Endothelial cell of umbilical vein (primary cell): Measurements from ENCODE around the gene ZNF74. TPM values are rescaled to one million over a fixed set of nuclear protein-coding genes. Genes with fewer than 3 reads are reported as not detected.

Experiments used
- BruUV-seq: library from RNA; stranded (reverse); fragments of 400-500 nt; replicated peaks from 2 replicates; lab custom pipeline; 2021; lab: Mats Ljungman, UMichigan
- CTCF ChIA-PET: fragments of 300-600, 350-600 bp; sonication (Branson Sonifier 250); formaldehyde crosslinking; loops from one replicate; lab custom pipeline; 2021; ENCODE audit warnings: antibody characterized with exemption, inconsistent platforms; lab: Charles Lee
- POLR2A ChIA-PET: fragments of 300-600, 350-600 bp; sonication (Branson Sonifier 250); formaldehyde crosslinking; loops from one replicate; lab custom pipeline; 2021; ENCODE audit warnings: antibody characterized with exemption, inconsistent platforms; lab: Charles Lee
- DNase-seq: peaks from one replicate; pipeline ENCODE4 v3.0.0-alpha.2; 2011; ENCODE audit warnings: low read depth, low spot score
- FAIRE-seq: peaks from 2 replicates; lab custom pipeline; 2011; peaks lifted over from hg19 to GRCh38; lab: Jason Lieb, UNC
- H2AFZ ChIP-seq: 2 replicates; pipeline ENCODE4 v1.6.0; 2012; ENCODE audit warnings: low read depth, low read length, control low read depth, inconsistent platforms
- H3K27ac ChIP-seq: 2 replicates; pipeline ENCODE4 v1.5.1; 2011; ENCODE audit warnings: low read depth, mild to moderate bottlenecking, control low read depth, low read length, moderate library complexity; ENCODE audit not compliant: insufficient read depth
- H3K27me3 ChIP-seq, 2 experiments: 2 replicates each; pipeline versions ENCODE4 v1.6.0 to v1.6.1; 2011; ENCODE audit warnings: low read length in 2 of 2, mixed read lengths in 1 of 2; ENCODE audit not compliant: control insufficient read depth in 2 of 2, insufficient read depth in 2 of 2
- H3K36me3 ChIP-seq, 2 experiments: 2 replicates in 1 of 2; 3 replicates in 1 of 2; pipeline ENCODE4 v1.5.1; 2011; ENCODE audit warnings: low read length in 2 of 2, mild to moderate bottlenecking in 1 of 2, moderate library complexity in 1 of 2; ENCODE audit not compliant: control insufficient read depth in 2 of 2, insufficient read depth in 2 of 2; ENCODE audit errors: extremely low read depth in 1 of 2
- H3K4me1 ChIP-seq: 3 replicates; pipeline ENCODE4 v1.5.1; 2011; ENCODE audit warnings: mild to moderate bottlenecking, low read length; ENCODE audit not compliant: control insufficient read depth, insufficient read depth; ENCODE audit errors: extremely low read depth
- H3K4me2 ChIP-seq: 2 replicates; pipeline ENCODE4 v1.6.1; 2011; ENCODE audit warnings: low read length, control low read depth, mixed read lengths; ENCODE audit not compliant: insufficient read depth
- H3K4me3 ChIP-seq, 3 experiments: fragments of 200-600 bp in 1 of 3; sonication (generic), shearing (Covaris generic) in 1 of 3; replicated peaks in 1 of 3; 2 replicates each; pipeline ENCODE4 v1.5.1; 2011 to 2016; ENCODE audit warnings: control low read depth in 3 of 3, low read length in 3 of 3, mild to moderate bottlenecking in 2 of 3, inconsistent platforms in 1 of 3, low read depth in 1 of 3, moderate library complexity in 1 of 3; ENCODE audit not compliant: insufficient read depth in 1 of 3
- H3K79me2 ChIP-seq: 2 replicates; pipeline ENCODE4 v1.6.0; 2012; ENCODE audit warnings: low read length, inconsistent platforms; ENCODE audit not compliant: control insufficient read depth, insufficient read depth
- H3K9ac ChIP-seq: replicated peaks from 2 replicates; pipeline ENCODE3; 2011; ENCODE audit warnings: low read length, control low read depth; ENCODE audit not compliant: insufficient read depth; ENCODE audit errors: extremely low read depth
- H3K9me1 ChIP-seq: replicated peaks from 3 replicates; pipeline ENCODE4 v1.6.0; 2011; ENCODE audit warnings: mild to moderate bottlenecking, low read length; ENCODE audit not compliant: control insufficient read depth, insufficient read depth; ENCODE audit errors: extremely low read depth
- H3K9me3 ChIP-seq: replicated peaks from 2 replicates; pipeline ENCODE4 v1.5.1; 2012; ENCODE audit warnings: low read length, inconsistent platforms; ENCODE audit not compliant: control insufficient read depth, insufficient read depth
- H4K20me1 ChIP-seq: replicated peaks from 2 replicates; pipeline ENCODE3; 2011; ENCODE audit warnings: mild to moderate bottlenecking, low read length; ENCODE audit not compliant: control insufficient read depth, insufficient read depth; ENCODE audit errors: extremely low read depth
- EZH2 ChIP-seq: IDR thresholded peaks from 2 replicates; pipeline ENCODE4 v1.6.1; 2012; ENCODE audit warnings: borderline replicate concordance, low read depth, mild to moderate bottlenecking, moderate library complexity, low read length, inconsistent platforms; ENCODE audit not compliant: severe bottlenecking
- FOS ChIP-seq: IDR thresholded peaks from 2 replicates; pipeline ENCODE4 v1.6.1; 2011; ENCODE audit warnings: mild to moderate bottlenecking, low read length, moderate library complexity, borderline replicate concordance; ENCODE audit not compliant: insufficient read depth
- GATA2 ChIP-seq: IDR thresholded peaks from 2 replicates; pipeline ENCODE4 v1.7.0; 2011; ENCODE audit warnings: low read depth, mild to moderate bottlenecking, moderate library complexity, mixed read lengths, low read length; ENCODE audit not compliant: insufficient read length, insufficient read depth
- JUN ChIP-seq: IDR thresholded peaks from 2 replicates; pipeline ENCODE4 v1.6.1; 2011; ENCODE audit warnings: borderline replicate concordance, low read depth; ENCODE audit not compliant: insufficient read length, insufficient read depth
- MYC ChIP-seq: IDR thresholded peaks from one replicate; pipeline ENCODE4 v1.6.1; 2011; ENCODE audit warnings: mild to moderate bottlenecking, low read depth, low read length
- POLR2A ChIP-seq: IDR thresholded peaks from 2 replicates; pipeline ENCODE4 v1.6.1; 2012; ENCODE audit warnings: low read depth, mild to moderate bottlenecking, control low read depth, low read length
- POLR2AphosphoS5 ChIP-seq: IDR thresholded peaks from 2 replicates; pipeline ENCODE4 v1.6.1; 2012; ENCODE audit warnings: low read depth, mild to moderate bottlenecking, control low read depth, low read length, moderate library complexity; ENCODE audit not compliant: insufficient read depth
- dilution Hi-C: fragments of 300-500 bp; cut with MboI; formaldehyde crosslinking; loops from one replicate; pipeline ENCODE4 v1.15.0; 2019; ENCODE audit warnings: low sequenced_read_pairs; ENCODE audit not compliant: extremely low pct_ligation_motif_present
- intact Hi-C: fragments of 100-400 bp; cut with micrococcal nuclease; formaldehyde crosslinking; loops from one replicate; pipeline ENCODE4 v1.10.0; 2022
- polyA plus RNA-seq, 4 experiments: library from polyadenylated mRNA; depleted of rRNA in 3 of 4; stranded (reverse) in 3 of 4; unstranded in 1 of 4; fragments of >200 nt; gene quantifications; 2 replicates each; pipeline versions ENCODE4 v1.2.1 to v1.2.3, GENCODE V29; 2011 to 2012; ENCODE audit warnings: missing spikeins in 1 of 4
- total RNA-seq: library from RNA; stranded (reverse); gene quantifications from 2 replicates; pipeline ENCODE4 v1.2.3, GENCODE V29; 2021
- TF ChIP-seq, protein P1 (sequence below): IDR thresholded peaks from 2 replicates; pipeline ENCODE4 v1.6.1; 2011; ENCODE audit not compliant: insufficient read depth, insufficient read length
- TF ChIP-seq, protein P2 (sequence below), 2 donors: IDR thresholded peaks; 1 replicate in 1 of 2; 2 replicates in 1 of 2; pipeline ENCODE4 v1.5.1; 2011; ENCODE audit warnings: low read length in 2 of 2, mild to moderate bottlenecking in 2 of 2, moderate library complexity in 2 of 2, control low read depth in 1 of 2, inconsistent platforms in 1 of 2, low read depth in 1 of 2; ENCODE audit not compliant: insufficient read depth in 1 of 2; ENCODE audit errors: extremely low read depth in 1 of 2

The ZNF74 gene
- total and polyA plus RNA-seq, 2 donors (not counting 3 experiments of a cell fraction or from before 2014, with no cell fraction given) = 8.6 to 13.4 TPM

DNA sequence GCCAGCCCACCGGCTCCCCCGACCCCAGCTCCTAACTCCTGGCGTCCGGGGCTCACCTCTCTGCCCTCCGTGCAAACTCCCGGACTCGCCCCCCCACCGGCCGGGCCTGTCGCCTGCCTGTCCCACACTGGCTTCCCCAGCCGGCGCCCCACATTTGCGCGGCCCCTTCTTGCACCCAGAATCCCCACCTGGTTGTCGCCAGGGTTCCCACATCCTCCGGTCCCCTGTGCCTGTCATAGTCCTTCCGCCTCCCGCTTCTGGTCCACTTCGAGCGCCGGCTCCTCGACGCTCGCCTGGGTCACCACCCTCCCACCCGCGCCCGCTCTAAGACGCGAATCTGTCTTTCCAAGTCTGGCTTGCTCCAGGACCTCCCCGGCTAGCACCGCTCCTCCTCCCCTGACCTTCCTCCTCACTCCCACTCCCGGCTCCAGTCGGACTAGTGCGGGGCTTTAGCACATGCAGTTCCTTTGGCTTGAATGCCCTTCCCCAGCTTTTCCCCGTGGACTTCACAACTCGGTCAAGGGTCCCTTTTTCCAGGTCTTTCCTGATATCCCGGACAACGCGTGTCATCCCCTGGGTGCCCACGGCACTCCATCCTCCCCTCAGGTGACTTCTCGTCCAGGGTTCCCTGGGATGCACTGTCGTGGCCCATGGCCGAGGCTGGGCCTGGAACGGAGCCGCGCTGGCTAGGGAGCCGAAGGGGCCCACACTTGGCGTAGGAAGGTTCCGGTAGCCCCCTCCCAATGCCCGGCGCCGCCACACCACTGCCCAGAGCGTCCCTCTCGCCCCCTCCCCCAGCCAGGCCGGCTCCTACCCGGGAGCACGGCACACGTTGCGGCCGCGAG is 43.0 kb downstream of the ZNF74 start:
- DNase-seq (peak; percentile 29), FAIRE-seq (peak; percentile 47)
- Histone ChIP-seq H4K20me1 (peaks cover 1% of the 10 kb centered on the region), H3K4me3 (peak overlapping the region; percentile 43 to 75 (median 59)), H2AFZ (peak overlapping the region; percentile 46), H3K36me3 (no peaks in the 10 kb centered on the region), H3K9ac (peak overlapping the region; percentile 35), H3K27ac (peak overlapping the region; percentile 4), H3K4me2 (peak overlapping the region; percentile 74), H3K9me3 (no peaks in the 10 kb centered on the region), H3K27me3 (no peaks in the 10 kb centered on the region), H3K79me2 (peaks cover 14% of the 10 kb centered on the region), H3K4me1 (peaks cover 11% of the 10 kb centered on the region), H3K9me1 (no peaks in the 10 kb centered on the region)
- no peak for TF ChIP-seq POLR2AphosphoS5
- TF ChIP-seq FOS = no peak
- TF ChIP-seq, protein P1, sequence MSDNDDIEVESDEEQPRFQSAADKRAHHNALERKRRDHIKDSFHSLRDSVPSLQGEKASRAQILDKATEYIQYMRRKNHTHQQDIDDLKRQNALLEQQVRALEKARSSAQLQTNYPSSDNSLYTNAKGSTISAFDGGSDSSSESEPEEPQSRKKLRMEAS = no peak
- TF ChIP-seq POLR2A = no peak
- TF ChIP-seq GATA2 = no peak
- TF ChIP-seq, protein P2, sequence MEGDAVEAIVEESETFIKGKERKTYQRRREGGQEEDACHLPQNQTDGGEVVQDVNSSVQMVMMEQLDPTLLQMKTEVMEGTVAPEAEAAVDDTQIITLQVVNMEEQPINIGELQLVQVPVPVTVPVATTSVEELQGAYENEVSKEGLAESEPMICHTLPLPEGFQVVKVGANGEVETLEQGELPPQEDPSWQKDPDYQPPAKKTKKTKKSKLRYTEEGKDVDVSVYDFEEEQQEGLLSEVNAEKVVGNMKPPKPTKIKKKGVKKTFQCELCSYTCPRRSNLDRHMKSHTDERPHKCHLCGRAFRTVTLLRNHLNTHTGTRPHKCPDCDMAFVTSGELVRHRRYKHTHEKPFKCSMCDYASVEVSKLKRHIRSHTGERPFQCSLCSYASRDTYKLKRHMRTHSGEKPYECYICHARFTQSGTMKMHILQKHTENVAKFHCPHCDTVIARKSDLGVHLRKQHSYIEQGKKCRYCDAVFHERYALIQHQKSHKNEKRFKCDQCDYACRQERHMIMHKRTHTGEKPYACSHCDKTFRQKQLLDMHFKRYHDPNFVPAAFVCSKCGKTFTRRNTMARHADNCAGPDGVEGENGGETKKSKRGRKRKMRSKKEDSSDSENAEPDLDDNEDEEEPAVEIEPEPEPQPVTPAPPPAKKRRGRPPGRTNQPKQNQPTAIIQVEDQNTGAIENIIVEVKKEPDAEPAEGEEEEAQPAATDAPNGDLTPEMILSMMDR (IDR thresholded peaks at IDR 0.05; ENCODE audit: extremely low read depth in 1 of 2, insufficient read depth in 1 of 2, low read depth in 1 of 2, low read length in 2 of 2) = no peak
- TF ChIP-seq JUN = no peak
- no peak for TF ChIP-seq MYC
- TF ChIP-seq EZH2 = no peak
- dilution Hi-C loops (no loop called here), intact Hi-C loops (loop anchor here (5.0 kb wide), 1 partner anchor 60 kb away; the partner anchor contains the start of gene KLHL22)
- ChIA-PET POLR2A (no interaction called here), CTCF (interaction anchor here (1.0 to 3.6 kb wide), 3 partner anchors 19 to 58 kb away, joined by 3 to 15 read pairs (median 15); partner anchors contain the start of gene KLHL22)
- BruUV-seq = no TSS peak
